Lower leg skin (tissue), 4 donors: ENCODE results near the gene DDX47. TPM values are rescaled to one million over a fixed set of nuclear protein-coding genes. Genes with fewer than 3 reads are reported as not detected.
"Not testable (repeated sequence)": the region's sequence is repeated elsewhere in the genome, so short reads cannot be mapped to it uniquely, and the experiment has no call there.

Experiments
- DNase-seq, 2 donors: peaks; one replicate each; pipeline ENCODE4 v3.0.0-alpha.2; 2019; ENCODE audit warnings: low spot score in 2 of 2
- H3K4me3 ChIP-seq: fragments of 200-600 bp; sonication (generic); 2 replicates; pipeline ENCODE4 v1.5.1; 2017; ENCODE audit warnings: mild to moderate bottlenecking, low read depth; ENCODE audit not compliant: poor library complexity, severe bottlenecking
- CTCF ChIP-seq, 3 donors: fragments of 450-650 bp; IDR thresholded peaks; one replicate each; pipeline ENCODE4 v1.5.1; 2016; ENCODE audit warnings: antibody characterized with exemption in 3 of 3, mild to moderate bottlenecking in 3 of 3, moderate library complexity in 2 of 3
- POLR2A ChIP-seq, 2 donors: fragments of 450-650 bp; IDR thresholded peaks; one replicate each; pipeline ENCODE4 v1.6.1; 2016 to 2017; ENCODE audit warnings: antibody characterized with exemption in 2 of 2, mild to moderate bottlenecking in 1 of 2, moderate library complexity in 1 of 2
- WGBS, 2 donors: methylation state at CpG; one replicate each; pipeline ENCODE4 v1.1.5; 2018; 5-methylcytosine and 5-hydroxymethylcytosine counted together
- intact Hi-C: fragments of 100-400 bp; cut with DNase I; formaldehyde crosslinking; loops from one replicate; pipeline ENCODE4 v1.15.0; 2023; ENCODE audit warnings: low total_unique reads
- total RNA-seq, 4 donors: library from RNA; depleted of rRNA; stranded (reverse); fragments of >200 nt; gene quantifications; one replicate each; pipeline ENCODE4 v1.1.0, GENCODE V29; 2016

The DDX47 gene
- total RNA-seq, 4 donors from 2014 or later, result 38.7 to 59.8 (median 55.4) TPM

GRCh38 chr12:12804432-12804886 is 8.7 kb upstream of the DDX47 start:
- no peak overlapping the region for H3K4me3 ChIP-seq
- TF ChIP-seq POLR2A (IDR thresholded peaks at IDR 0.05) (no peak), CTCF (IDR thresholded peaks at IDR 0.05) (no peak)
- 55 to 58% methylated on average over 6 of the region's 6 CpGs for WGBS, 2 donors
- no peak for DNase-seq
- intact Hi-C loops, result no loop called here

GRCh38 chr12:12806784-12807516 is 6.2 kb upstream of the DDX47 start:
- H3K4me3 ChIP-seq, result no peak overlapping the region
- 64 to 87% methylated on average over 8 of the region's 8 CpGs for WGBS, 2 donors
- intact Hi-C loops, result no loop called here
- TF ChIP-seq POLR2A (IDR thresholded peaks at IDR 0.05) (no peak), CTCF (IDR thresholded peaks at IDR 0.05) (no peak)
- DNase-seq, result peak in 1 of 2 donors; percentile 82

- WGBS, 2 donors, result 69 to 76% methylated on average over 3 of the region's 3 CpGs
Measured at GRCh38 chr12:12807517-12807903, 5.6 kb upstream of the DDX47 start.

GRCh38 chr12:12807970-12808702 is 5.0 kb upstream of the DDX47 start:
- TF ChIP-seq POLR2A (IDR thresholded peaks at IDR 0.05) (no peak), CTCF (IDR thresholded peaks at IDR 0.05) (no peak)
- no peak overlapping the region for H3K4me3 ChIP-seq
- intact Hi-C loops, result no loop called here
- WGBS, 2 donors, result 45 to 52% methylated on average over 11 of the region's 11 CpGs
- peak in 1 of 2 donors; percentile 86 for DNase-seq

More at GRCh38 chr12:12807517-12807903, 5.6 kb upstream of the DDX47 start:
- DNase-seq, result peak in 1 of 2 donors; percentile 29
- intact Hi-C loops, H3K4me3 ChIP-seq: not testable (repeated sequence)

GRCh38 chr12:12810553-12811021 is 2.6 kb upstream of the DDX47 start:
- no peak overlapping the region for H3K4me3 ChIP-seq
- WGBS, 2 donors, result 86 to 88% methylated on average over 10 of the region's 10 CpGs
- no peak for TF ChIP-seq CTCF (IDR thresholded peaks at IDR 0.05)
- TF ChIP-seq POLR2A (IDR thresholded peaks at IDR 0.05), result no peak
- DNase-seq, result peak in 1 of 2 donors; percentile 74
- intact Hi-C loops, result no loop called here

- 89 to 95% methylated on average over 3 of the region's 3 CpGs for WGBS, 2 donors
- H3K4me3 ChIP-seq, result no peak overlapping the region
- peak in 1 of 2 donors; percentile 39 for DNase-seq
- intact Hi-C loops, result no loop called here
- TF ChIP-seq POLR2A (IDR thresholded peaks at IDR 0.05), result no peak
- TF ChIP-seq CTCF (IDR thresholded peaks at IDR 0.05), result no peak
Measured at GRCh38 chr12:12811343-12811742, 1.8 kb upstream of the DDX47 start.
